GM23338 (cell line): ENCODE results near the gene SYCE1L. TPM values are rescaled to one million over a fixed set of nuclear protein-coding genes. Genes with fewer than 3 reads are reported as not detected.

Experiments
- ATAC-seq: fragments of 200-7000 bp; cut with Tn5 transposase; 3 replicates; pipeline ENCODE4 v1.9.1; 2020
- DNase-seq: peaks from one replicate; pipeline ENCODE4 v3.0.0-alpha.2; 2015; ENCODE audit warnings: low spot score
- H2AFZ ChIP-seq: fragments of 200-600 bp; sonication (generic); 2 replicates; pipeline ENCODE4 v1.8.0; 2016; ENCODE audit warnings: antibody characterized with exemption, mild to moderate bottlenecking, moderate library complexity
- H3F3A ChIP-seq: fragments of 200-600 bp; sonication (generic); replicated peaks from 2 replicates; pipeline ENCODE4 v1.8.0; 2017; ENCODE audit warnings: antibody characterized with exemption, mixed run types, low read depth
- H3K27ac ChIP-seq: fragments of 200-600 bp; sonication (generic); 2 replicates; pipeline ENCODE4 v1.6.1; 2016; ENCODE audit warnings: low read depth
- H3K27me3 ChIP-seq: fragments of 200-600 bp; sonication (generic); 2 replicates; pipeline ENCODE4 v1.8.0; 2016; ENCODE audit warnings: mild to moderate bottlenecking, mixed run types, moderate library complexity; ENCODE audit not compliant: insufficient read depth
- H3K36me3 ChIP-seq: fragments of 200-600 bp; sonication (generic); 2 replicates; pipeline ENCODE4 v1.8.0; 2016; ENCODE audit warnings: mild to moderate bottlenecking; ENCODE audit not compliant: insufficient read depth
- H3K4me1 ChIP-seq: fragments of 200-600 bp; sonication (generic); 2 replicates; pipeline ENCODE4 v1.8.0; 2016; ENCODE audit warnings: mild to moderate bottlenecking, moderate library complexity; ENCODE audit not compliant: insufficient read depth
- H3K4me2 ChIP-seq: fragments of 200-600 bp; sonication (generic); 2 replicates; pipeline ENCODE4 v1.7.1; 2017; ENCODE audit warnings: mixed run types
- H3K4me3 ChIP-seq: fragments of 200-600 bp; sonication (generic); 2 replicates; pipeline ENCODE4 v1.6.1; 2016; ENCODE audit warnings: mixed run types
- H3K79me2 ChIP-seq: fragments of 200-600 bp; sonication (generic); replicated peaks from 2 replicates; pipeline ENCODE4 v1.8.0; 2017; ENCODE audit warnings: mild to moderate bottlenecking; ENCODE audit not compliant: insufficient read depth
- H3K9me2 ChIP-seq: fragments of 200-600 bp; sonication (generic); 2 replicates; pipeline ENCODE4 v1.8.0; 2017; ENCODE audit not compliant: insufficient read depth
- H4K20me1 ChIP-seq: fragments of 200-600 bp; sonication (generic); replicated peaks from 2 replicates; pipeline ENCODE4 v1.8.0; 2017; ENCODE audit warnings: mild to moderate bottlenecking; ENCODE audit not compliant: insufficient read depth
- H3K27ac Mint-ChIP-seq: 2 replicates; pipeline ENCODE4 v1.8.0; 2020; ENCODE audit warnings: inconsistent platforms, mild to moderate bottlenecking, moderate library complexity, mixed read lengths
- H3K27me3 Mint-ChIP-seq: 3 replicates; pipeline ENCODE4 v1.8.0; 2022; ENCODE audit warnings: low read depth, mild to moderate bottlenecking, moderate library complexity, mixed read lengths, inconsistent platforms; ENCODE audit not compliant: insufficient read depth, poor library complexity
- H3K36me3 Mint-ChIP-seq: 3 replicates; pipeline ENCODE4 v1.8.0; 2021; ENCODE audit warnings: low read depth, mild to moderate bottlenecking, inconsistent platforms, moderate library complexity, mixed read lengths
- H3K4me1 Mint-ChIP-seq: 3 replicates; pipeline ENCODE4 v1.8.0; 2020; ENCODE audit warnings: mild to moderate bottlenecking, inconsistent platforms, mixed read lengths
- H3K4me3 Mint-ChIP-seq: 3 replicates; pipeline ENCODE4 v1.8.0; 2021; ENCODE audit warnings: moderate library complexity, mild to moderate bottlenecking, inconsistent platforms, mixed read lengths
- H3K9me3 Mint-ChIP-seq: 3 replicates; pipeline ENCODE4 v1.8.0; 2020; ENCODE audit warnings: moderate library complexity, mild to moderate bottlenecking, inconsistent platforms, mixed read lengths
- CREB1 ChIP-seq: fragments of 250-450 bp; sonication (Bioruptor Pico); IDR thresholded peaks from 2 replicates; pipeline ENCODE4 v1.5.0; 2020; ENCODE audit warnings: low read depth, mild to moderate bottlenecking, moderate library complexity
- EZH2phosphoT487 ChIP-seq: fragments of 200-600 bp; sonication (generic); IDR thresholded peaks from one replicate; pipeline ENCODE4 v1.8.1; 2018; ENCODE audit warnings: antibody characterized with exemption; ENCODE audit not compliant: unreplicated experiment
- JUNB ChIP-seq: IDR thresholded peaks from one replicate; pipeline ENCODE4 v1.6.1; 2016; ENCODE audit warnings: antibody characterized with exemption; ENCODE audit not compliant: unreplicated experiment
- NANOG ChIP-seq: IDR thresholded peaks from 2 replicates; pipeline ENCODE4 v1.6.1; 2016; ENCODE audit warnings: antibody characterized with exemption, borderline replicate concordance
- REST ChIP-seq: IDR thresholded peaks from one replicate; pipeline ENCODE4 v1.6.1; 2018; ENCODE audit warnings: antibody characterized with exemption; ENCODE audit not compliant: unreplicated experiment
- STAT1 ChIP-seq: IDR thresholded peaks from one replicate; pipeline ENCODE4 v1.6.1; 2016; ENCODE audit warnings: antibody characterized with exemption; ENCODE audit not compliant: unreplicated experiment
- ZNF114 ChIP-seq: fragments of 250-450 bp; sonication (Bioruptor Pico); IDR thresholded peaks from 2 replicates; pipeline ENCODE4 v1.5.0; 2020; ENCODE audit warnings: mild to moderate bottlenecking, moderate library complexity
- polyA plus RNA-seq: library from polyadenylated mRNA; unstranded; fragments of >200 nt; fragmentation: Nextera tagmentation; extraction: Ambion mirVana; gene quantifications from 2 replicates; pipeline ENCODE4 v1.2.1, GENCODE V29; 2016
- total RNA-seq: library from RNA; depleted of rRNA; stranded (reverse); fragments of >200 nt; shearing (Covaris generic); gene quantifications from 2 replicates; pipeline ENCODE4 v1.2.3, GENCODE V29; 2014
- TF ChIP-seq, protein P1 (sequence below), 2 experiments: fragments of 200-600 bp in 1 of 2; sonication (generic) in 1 of 2; conservative IDR thresholded peaks; 2 replicates each; pipeline versions ENCODE4 v1.5.1 to v1.6.1; 2016 to 2017; ENCODE audit warnings: antibody characterized with exemption in 2 of 2, low read depth in 2 of 2, mild to moderate bottlenecking in 2 of 2, moderate library complexity in 1 of 2
- TF ChIP-seq, protein P2 (sequence below): IDR thresholded peaks from 2 replicates; pipeline ENCODE4 v1.6.1; 2016; ENCODE audit warnings: antibody characterized with exemption

SYCE1L gene
- total and polyA plus RNA-seq, 2 experiments from 2014 or later: 3.9 to 5.9 TPM

DNA sequence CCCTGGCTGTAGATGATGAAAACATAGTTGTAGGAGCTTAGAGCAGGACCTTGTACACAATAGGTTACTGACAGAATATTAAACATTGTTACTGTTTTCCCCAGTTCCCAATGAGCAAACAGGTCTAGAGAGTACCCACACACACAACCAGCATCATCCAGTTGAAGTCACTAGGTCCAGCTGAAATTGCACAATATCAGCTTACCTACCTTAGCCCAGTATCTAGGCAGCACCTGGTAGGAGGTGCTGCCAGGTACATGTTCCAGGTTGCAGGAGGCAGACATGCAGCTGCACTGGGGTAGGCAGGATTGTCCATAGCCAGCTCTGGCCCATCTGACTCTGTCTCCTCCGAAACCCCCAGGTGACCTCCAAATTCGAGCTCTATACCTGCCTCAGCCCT is 1.5 kb upstream of the SYCE1L start:
- Histone ChIP-seq H2AFZ (no peak overlapping the region), H3K27ac (no peak overlapping the region), H3K4me1 (no peaks in the 10 kb centered on the region), H3K36me3 (peaks cover 4% of the 10 kb centered on the region; the same call in 1 of the 2 replicates), H4K20me1 (no peaks in the 10 kb centered on the region; the same call in 1 of the 2 replicates), H3K79me2 (peaks cover 5% of the 10 kb centered on the region), H3K27me3 (no peaks in the 10 kb centered on the region), H3F3A (no peaks in the 10 kb centered on the region), H3K4me3 (no peak overlapping the region), H3K4me2 (no peak overlapping the region), H3K9me2 (no peaks in the 10 kb centered on the region)
- peaks cover under 1% of the 10 kb centered on the region; the same call in 1 of the 3 replicates for H3K4me1 Mint-ChIP-seq
- no peaks in the 10 kb centered on the region for H3K27me3 Mint-ChIP-seq
- no peak overlapping the region for H3K4me3 Mint-ChIP-seq
- H3K27ac Mint-ChIP-seq: no peak overlapping the region
- ATAC-seq: no peak
- H3K9me3 Mint-ChIP-seq: no peaks in the 10 kb centered on the region
- no peak for TF ChIP-seq CREB1 (CRISPR knock-in tag)
- TF ChIP-seq REST: no peak
- no peak for TF ChIP-seq NANOG
- no peak for TF ChIP-seq ZNF114
- TF ChIP-seq STAT1: no peak
- TF ChIP-seq, protein P1, sequence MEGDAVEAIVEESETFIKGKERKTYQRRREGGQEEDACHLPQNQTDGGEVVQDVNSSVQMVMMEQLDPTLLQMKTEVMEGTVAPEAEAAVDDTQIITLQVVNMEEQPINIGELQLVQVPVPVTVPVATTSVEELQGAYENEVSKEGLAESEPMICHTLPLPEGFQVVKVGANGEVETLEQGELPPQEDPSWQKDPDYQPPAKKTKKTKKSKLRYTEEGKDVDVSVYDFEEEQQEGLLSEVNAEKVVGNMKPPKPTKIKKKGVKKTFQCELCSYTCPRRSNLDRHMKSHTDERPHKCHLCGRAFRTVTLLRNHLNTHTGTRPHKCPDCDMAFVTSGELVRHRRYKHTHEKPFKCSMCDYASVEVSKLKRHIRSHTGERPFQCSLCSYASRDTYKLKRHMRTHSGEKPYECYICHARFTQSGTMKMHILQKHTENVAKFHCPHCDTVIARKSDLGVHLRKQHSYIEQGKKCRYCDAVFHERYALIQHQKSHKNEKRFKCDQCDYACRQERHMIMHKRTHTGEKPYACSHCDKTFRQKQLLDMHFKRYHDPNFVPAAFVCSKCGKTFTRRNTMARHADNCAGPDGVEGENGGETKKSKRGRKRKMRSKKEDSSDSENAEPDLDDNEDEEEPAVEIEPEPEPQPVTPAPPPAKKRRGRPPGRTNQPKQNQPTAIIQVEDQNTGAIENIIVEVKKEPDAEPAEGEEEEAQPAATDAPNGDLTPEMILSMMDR (conservative IDR thresholded peaks at IDR 0.05; ENCODE audit: low read depth in 2 of 2): no peak
- TF ChIP-seq JUNB: no peak
- H3K36me3 Mint-ChIP-seq: peaks cover 43% of the 10 kb centered on the region
- no peak for DNase-seq

GRCh38 chr16:77206533-77206932 is 7.3 kb downstream of the SYCE1L start:
- no peak for ATAC-seq
- H3K27ac Mint-ChIP-seq: peak overlapping the region; percentile 87; the same call in 1 of the 2 replicates
- TF ChIP-seq, protein P1 (conservative IDR thresholded peaks at IDR 0.05; ENCODE audit: low read depth in 2 of 2): no peak
- TF ChIP-seq EZH2phosphoT487 (no peak), REST (no peak), STAT1 (no peak), JUNB (no peak)
- TF ChIP-seq, protein P2, sequence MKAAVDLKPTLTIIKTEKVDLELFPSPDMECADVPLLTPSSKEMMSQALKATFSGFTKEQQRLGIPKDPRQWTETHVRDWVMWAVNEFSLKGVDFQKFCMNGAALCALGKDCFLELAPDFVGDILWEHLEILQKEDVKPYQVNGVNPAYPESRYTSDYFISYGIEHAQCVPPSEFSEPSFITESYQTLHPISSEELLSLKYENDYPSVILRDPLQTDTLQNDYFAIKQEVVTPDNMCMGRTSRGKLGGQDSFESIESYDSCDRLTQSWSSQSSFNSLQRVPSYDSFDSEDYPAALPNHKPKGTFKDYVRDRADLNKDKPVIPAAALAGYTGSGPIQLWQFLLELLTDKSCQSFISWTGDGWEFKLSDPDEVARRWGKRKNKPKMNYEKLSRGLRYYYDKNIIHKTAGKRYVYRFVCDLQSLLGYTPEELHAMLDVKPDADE: no peak

More at GRCh38 chr16:77206533-77206932, 7.3 kb downstream of the SYCE1L start:
- no peaks in the 10 kb centered on the region for H3K27me3 ChIP-seq
- no peaks in the 10 kb centered on the region for H3F3A ChIP-seq
- no peak overlapping the region for H3K27ac ChIP-seq
- no peaks in the 10 kb centered on the region for H3K79me2 ChIP-seq
- H3K9me2 ChIP-seq: no peaks in the 10 kb centered on the region; the same call in 1 of the 2 replicates
- no peak for DNase-seq
- H3K4me2 ChIP-seq: no peak overlapping the region
- 0 out of 2 replicates have a peak overlapping the region, but pooled peaks have one; percentile 6 for H2AFZ ChIP-seq
- peaks cover 21% of the 10 kb centered on the region for H3K4me1 ChIP-seq
- Mint-ChIP-seq H3K4me3 (peak overlapping the region; percentile 50; the same call in 1 of the 3 replicates), H3K36me3 (no peaks in the 10 kb centered on the region), H3K27me3 (peaks cover 17% of the 10 kb centered on the region), H3K4me1 (peaks cover 32% of the 10 kb centered on the region), H3K9me3 (no peaks in the 10 kb centered on the region)
- H3K36me3 ChIP-seq: no peaks in the 10 kb centered on the region
- H4K20me1 ChIP-seq: no peaks in the 10 kb centered on the region; the same call in 1 of the 2 replicates
- no peak overlapping the region for H3K4me3 ChIP-seq
